Measurements from ENCODE around the gene LRRC38. TPM values are rescaled to one million over a fixed set of nuclear protein-coding genes. Genes with fewer than 3 reads are reported as not detected.

The LRRC38 gene
- total RNA-seq, 1 donor, result not detected

GRCh38 chr1:13495186-13495585 is 18.6 kb downstream of the LRRC38 start:
- Histone ChIP-seq H4K20me1 (ENCODE audit: insufficient read depth, low read length) (no peaks in the 10 kb centered on the region), H3K36me3 (ENCODE audit: insufficient read depth, low read length) (no peaks in the 10 kb centered on the region), H3K79me2 (ENCODE audit: insufficient read depth, low read length) (no peaks in the 10 kb centered on the region), H3K27ac (ENCODE audit: low read depth, low read length) (no peak overlapping the region), H2AFZ (ENCODE audit: low read length) (no peak overlapping the region), H3K9me3 (ENCODE audit: low read depth, low read length) (no peaks in the 10 kb centered on the region), H3K4me2 (ENCODE audit: insufficient read depth, low read length) (no peak overlapping the region), H3K4me1 (ENCODE audit: insufficient read depth, low read length) (no peaks in the 10 kb centered on the region), H3K27me3 (ENCODE audit: insufficient read depth, low read length) (no peaks in the 10 kb centered on the region), H3K4me3 (ENCODE audit: insufficient read depth, low read length) (no peak overlapping the region)
- no peak for TF ChIP-seq CTCF (IDR thresholded peaks at IDR 0.05; ENCODE audit: extremely low read depth, low read depth, low read length)
- no peak for DNase-seq (ENCODE audit: insufficient read length, low spot score, missing footprints)

- Histone ChIP-seq H3K36me3 (ENCODE audit: insufficient read depth, low read length) (no peaks in the 10 kb centered on the region), H3K27me3 (ENCODE audit: insufficient read depth, low read length) (no peaks in the 10 kb centered on the region), H3K9me3 (ENCODE audit: low read depth, low read length) (no peaks in the 10 kb centered on the region), H4K20me1 (ENCODE audit: insufficient read depth, low read length) (no peaks in the 10 kb centered on the region), H3K4me3 (ENCODE audit: insufficient read depth, low read length) (no peak overlapping the region), H3K79me2 (ENCODE audit: insufficient read depth, low read length) (no peaks in the 10 kb centered on the region), H3K4me1 (ENCODE audit: insufficient read depth, low read length) (no peaks in the 10 kb centered on the region), H2AFZ (ENCODE audit: low read length) (no peak overlapping the region), H3K4me2 (ENCODE audit: insufficient read depth, low read length) (no peak overlapping the region), H3K27ac (ENCODE audit: low read depth, low read length) (no peak overlapping the region)
- no peak for DNase-seq (ENCODE audit: insufficient read length, low spot score, missing footprints)
- TF ChIP-seq CTCF (IDR thresholded peaks at IDR 0.05; ENCODE audit: extremely low read depth, low read depth, low read length), result no peak
These were observed 19.1 kb downstream of the LRRC38 start for GRCh38 chr1:13494712-13495111.

GRCh38 chr1:13494025-13494424 is 19.8 kb downstream of the LRRC38 start:
- Histone ChIP-seq H3K27ac (ENCODE audit: low read depth, low read length) (no peak overlapping the region), H3K79me2 (ENCODE audit: insufficient read depth, low read length) (no peaks in the 10 kb centered on the region), H3K4me2 (ENCODE audit: insufficient read depth, low read length) (no peak overlapping the region), H3K27me3 (ENCODE audit: insufficient read depth, low read length) (no peaks in the 10 kb centered on the region), H3K36me3 (ENCODE audit: insufficient read depth, low read length) (no peaks in the 10 kb centered on the region), H4K20me1 (ENCODE audit: insufficient read depth, low read length) (no peaks in the 10 kb centered on the region), H3K4me3 (ENCODE audit: insufficient read depth, low read length) (no peak overlapping the region), H3K9me3 (ENCODE audit: low read depth, low read length) (no peaks in the 10 kb centered on the region), H3K4me1 (ENCODE audit: insufficient read depth, low read length) (no peaks in the 10 kb centered on the region), H2AFZ (ENCODE audit: low read length) (no peak overlapping the region)
- DNase-seq (ENCODE audit: insufficient read length, low spot score, missing footprints), result no peak
- no peak for TF ChIP-seq CTCF (IDR thresholded peaks at IDR 0.05; ENCODE audit: extremely low read depth, low read depth, low read length)

GRCh38 chr1:13492711-13493110 is 21.1 kb downstream of the LRRC38 start:
- H3K27ac ChIP-seq (ENCODE audit: low read depth, low read length), result no peak overlapping the region
- H4K20me1 ChIP-seq (ENCODE audit: insufficient read depth, low read length), result no peaks in the 10 kb centered on the region
- no peaks in the 10 kb centered on the region for H3K4me1 ChIP-seq (ENCODE audit: insufficient read depth, low read length)
- no peak overlapping the region for H3K4me2 ChIP-seq (ENCODE audit: insufficient read depth, low read length)
- no peak for TF ChIP-seq CTCF (IDR thresholded peaks at IDR 0.05; ENCODE audit: extremely low read depth, low read depth, low read length)
- no peaks in the 10 kb centered on the region for H3K79me2 ChIP-seq (ENCODE audit: insufficient read depth, low read length)
- no peaks in the 10 kb centered on the region for H3K9me3 ChIP-seq (ENCODE audit: low read depth, low read length)
- no peak overlapping the region for H2AFZ ChIP-seq (ENCODE audit: low read length)
- H3K36me3 ChIP-seq (ENCODE audit: insufficient read depth, low read length), result no peaks in the 10 kb centered on the region
- H3K4me3 ChIP-seq (ENCODE audit: insufficient read depth, low read length), result no peak overlapping the region
- no peak for DNase-seq (ENCODE audit: insufficient read length, low spot score, missing footprints)
- H3K27me3 ChIP-seq (ENCODE audit: insufficient read depth, low read length), result no peaks in the 10 kb centered on the region
